ENCODE results near the gene LDLRAD4. TPM values are rescaled to one million over a fixed set of nuclear protein-coding genes. Genes with fewer than 3 reads are reported as not detected.

LDLRAD4 gene
- total and polyA plus RNA-seq, 2 experiments from 2014 or later: 0.73 to 1.9 TPM

- H3K27me3 Mint-ChIP-seq (ENCODE audit: insufficient read depth, low read depth, poor library complexity): peaks cover 8% of the 10 kb centered on the region
- Histone ChIP-seq H3K36me3 (ENCODE audit: insufficient read depth) (no peaks in the 10 kb centered on the region), H4K20me1 (replicated peaks; ENCODE audit: insufficient read depth) (no peaks in the 10 kb centered on the region)
Measured at GRCh38 chr18:13626544-13626908, 408.0 kb downstream of the LDLRAD4 start.

More at GRCh38 chr18:13626544-13626908, 408.0 kb downstream of the LDLRAD4 start:
- Mint-ChIP-seq H3K9me3 (no peaks in the 10 kb centered on the region; the same call in 2 of the 3 replicates), H3K36me3 (ENCODE audit: low read depth) (no peaks in the 10 kb centered on the region), H3K27ac (peak overlapping the region; percentile 59; the same call in 1 of the 2 replicates), H3K4me1 (peaks cover 6% of the 10 kb centered on the region), H3K4me3 (no peak overlapping the region)
- Histone ChIP-seq H3F3A (replicated peaks; ENCODE audit: low read depth) (no peaks in the 10 kb centered on the region), H3K27ac (ENCODE audit: low read depth) (no peak overlapping the region), H3K4me3 (no peak overlapping the region), H3K4me1 (ENCODE audit: insufficient read depth) (no peaks in the 10 kb centered on the region), H3K4me2 (no peak overlapping the region), H2AFZ (no peak overlapping the region), H3K79me2 (replicated peaks; ENCODE audit: insufficient read depth) (no peaks in the 10 kb centered on the region), H3K27me3 (ENCODE audit: insufficient read depth) (no peaks in the 10 kb centered on the region), H3K9me2 (ENCODE audit: insufficient read depth) (no peaks in the 10 kb centered on the region)
- no peak for TF ChIP-seq EZH2 (IDR thresholded peaks at IDR 0.05; ENCODE audit: low read depth, unreplicated experiment)
- no peak for TF ChIP-seq JUNB (IDR thresholded peaks at IDR 0.05; ENCODE audit: unreplicated experiment)
- TF ChIP-seq STAT1 (IDR thresholded peaks at IDR 0.05; ENCODE audit: unreplicated experiment): no peak
- TF ChIP-seq NANOG (IDR thresholded peaks at IDR 0.05; ENCODE audit: borderline replicate concordance): no peak
- TF ChIP-seq, protein P1, sequence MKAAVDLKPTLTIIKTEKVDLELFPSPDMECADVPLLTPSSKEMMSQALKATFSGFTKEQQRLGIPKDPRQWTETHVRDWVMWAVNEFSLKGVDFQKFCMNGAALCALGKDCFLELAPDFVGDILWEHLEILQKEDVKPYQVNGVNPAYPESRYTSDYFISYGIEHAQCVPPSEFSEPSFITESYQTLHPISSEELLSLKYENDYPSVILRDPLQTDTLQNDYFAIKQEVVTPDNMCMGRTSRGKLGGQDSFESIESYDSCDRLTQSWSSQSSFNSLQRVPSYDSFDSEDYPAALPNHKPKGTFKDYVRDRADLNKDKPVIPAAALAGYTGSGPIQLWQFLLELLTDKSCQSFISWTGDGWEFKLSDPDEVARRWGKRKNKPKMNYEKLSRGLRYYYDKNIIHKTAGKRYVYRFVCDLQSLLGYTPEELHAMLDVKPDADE (IDR thresholded peaks at IDR 0.05): no peak
- TF ChIP-seq POLR2AphosphoS5 (IDR thresholded peaks at IDR 0.05; ENCODE audit: low read depth): no peak
- TF ChIP-seq, protein P2, sequence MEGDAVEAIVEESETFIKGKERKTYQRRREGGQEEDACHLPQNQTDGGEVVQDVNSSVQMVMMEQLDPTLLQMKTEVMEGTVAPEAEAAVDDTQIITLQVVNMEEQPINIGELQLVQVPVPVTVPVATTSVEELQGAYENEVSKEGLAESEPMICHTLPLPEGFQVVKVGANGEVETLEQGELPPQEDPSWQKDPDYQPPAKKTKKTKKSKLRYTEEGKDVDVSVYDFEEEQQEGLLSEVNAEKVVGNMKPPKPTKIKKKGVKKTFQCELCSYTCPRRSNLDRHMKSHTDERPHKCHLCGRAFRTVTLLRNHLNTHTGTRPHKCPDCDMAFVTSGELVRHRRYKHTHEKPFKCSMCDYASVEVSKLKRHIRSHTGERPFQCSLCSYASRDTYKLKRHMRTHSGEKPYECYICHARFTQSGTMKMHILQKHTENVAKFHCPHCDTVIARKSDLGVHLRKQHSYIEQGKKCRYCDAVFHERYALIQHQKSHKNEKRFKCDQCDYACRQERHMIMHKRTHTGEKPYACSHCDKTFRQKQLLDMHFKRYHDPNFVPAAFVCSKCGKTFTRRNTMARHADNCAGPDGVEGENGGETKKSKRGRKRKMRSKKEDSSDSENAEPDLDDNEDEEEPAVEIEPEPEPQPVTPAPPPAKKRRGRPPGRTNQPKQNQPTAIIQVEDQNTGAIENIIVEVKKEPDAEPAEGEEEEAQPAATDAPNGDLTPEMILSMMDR (conservative IDR thresholded peaks at IDR 0.05; ENCODE audit: low read depth in 2 of 2): no peak
- no peak for TF ChIP-seq CREB1 (CRISPR knock-in tag; IDR thresholded peaks at IDR 0.05; ENCODE audit: low read depth)
- no peak for TF ChIP-seq ZNF331 (CRISPR knock-in tag; IDR thresholded peaks at IDR 0.05; ENCODE audit: low read depth)
- TF ChIP-seq, protein P3, sequence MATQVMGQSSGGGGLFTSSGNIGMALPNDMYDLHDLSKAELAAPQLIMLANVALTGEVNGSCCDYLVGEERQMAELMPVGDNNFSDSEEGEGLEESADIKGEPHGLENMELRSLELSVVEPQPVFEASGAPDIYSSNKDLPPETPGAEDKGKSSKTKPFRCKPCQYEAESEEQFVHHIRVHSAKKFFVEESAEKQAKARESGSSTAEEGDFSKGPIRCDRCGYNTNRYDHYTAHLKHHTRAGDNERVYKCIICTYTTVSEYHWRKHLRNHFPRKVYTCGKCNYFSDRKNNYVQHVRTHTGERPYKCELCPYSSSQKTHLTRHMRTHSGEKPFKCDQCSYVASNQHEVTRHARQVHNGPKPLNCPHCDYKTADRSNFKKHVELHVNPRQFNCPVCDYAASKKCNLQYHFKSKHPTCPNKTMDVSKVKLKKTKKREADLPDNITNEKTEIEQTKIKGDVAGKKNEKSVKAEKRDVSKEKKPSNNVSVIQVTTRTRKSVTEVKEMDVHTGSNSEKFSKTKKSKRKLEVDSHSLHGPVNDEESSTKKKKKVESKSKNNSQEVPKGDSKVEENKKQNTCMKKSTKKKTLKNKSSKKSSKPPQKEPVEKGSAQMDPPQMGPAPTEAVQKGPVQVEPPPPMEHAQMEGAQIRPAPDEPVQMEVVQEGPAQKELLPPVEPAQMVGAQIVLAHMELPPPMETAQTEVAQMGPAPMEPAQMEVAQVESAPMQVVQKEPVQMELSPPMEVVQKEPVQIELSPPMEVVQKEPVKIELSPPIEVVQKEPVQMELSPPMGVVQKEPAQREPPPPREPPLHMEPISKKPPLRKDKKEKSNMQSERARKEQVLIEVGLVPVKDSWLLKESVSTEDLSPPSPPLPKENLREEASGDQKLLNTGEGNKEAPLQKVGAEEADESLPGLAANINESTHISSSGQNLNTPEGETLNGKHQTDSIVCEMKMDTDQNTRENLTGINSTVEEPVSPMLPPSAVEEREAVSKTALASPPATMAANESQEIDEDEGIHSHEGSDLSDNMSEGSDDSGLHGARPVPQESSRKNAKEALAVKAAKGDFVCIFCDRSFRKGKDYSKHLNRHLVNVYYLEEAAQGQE (IDR thresholded peaks at IDR 0.05; ENCODE audit: unreplicated experiment): no peak
- TF ChIP-seq ZNF462 (CRISPR knock-in tag; IDR thresholded peaks at IDR 0.05): no peak
- TF ChIP-seq ZNF114 (CRISPR knock-in tag; IDR thresholded peaks at IDR 0.05): no peak
- TF ChIP-seq EZH2phosphoT487 (IDR thresholded peaks at IDR 0.05; ENCODE audit: unreplicated experiment): no peak
- no peak for DNase-seq (ENCODE audit: low spot score)
- no peak for ATAC-seq

Data from GM23338 (cell line).